Stimulated activated CD4-positive, alpha-beta T cell treated with anti-CD3 and anti-CD28 coated beads, Interleukin-4, amount 100 ng/mL, for 4 hours (primary cell): ENCODE data around the gene GSN.

Experiments
- DNase-seq, 2 experiments: peaks; one replicate each; pipeline ENCODE4 v3.0.0-alpha.2; 2020

GSN gene

GRCh38 chr9:121357011-121357410, 89.0 kb downstream of the GSN start:
- no peak for DNase-seq

DNA sequence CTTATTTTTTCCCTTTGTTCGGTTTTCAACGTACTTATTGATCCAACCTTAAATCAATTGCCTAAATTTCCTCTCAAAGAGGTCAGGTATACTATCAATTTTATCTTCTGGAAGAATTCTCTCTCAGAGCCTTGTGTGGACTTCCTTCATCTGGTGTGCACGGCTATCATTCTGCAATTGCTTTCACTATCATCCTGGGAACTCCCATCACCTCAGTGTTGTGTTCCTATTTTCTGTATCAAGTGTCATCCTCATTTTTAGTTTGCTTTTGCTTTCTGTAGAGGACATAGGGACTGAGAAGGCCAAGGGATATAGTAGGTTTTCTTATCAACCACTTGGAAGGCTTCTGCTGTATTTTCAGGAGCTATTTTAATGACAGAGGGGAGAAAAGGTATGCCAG, 90.8 kb downstream of the GSN start:
- DNase-seq = no peak

DNA sequence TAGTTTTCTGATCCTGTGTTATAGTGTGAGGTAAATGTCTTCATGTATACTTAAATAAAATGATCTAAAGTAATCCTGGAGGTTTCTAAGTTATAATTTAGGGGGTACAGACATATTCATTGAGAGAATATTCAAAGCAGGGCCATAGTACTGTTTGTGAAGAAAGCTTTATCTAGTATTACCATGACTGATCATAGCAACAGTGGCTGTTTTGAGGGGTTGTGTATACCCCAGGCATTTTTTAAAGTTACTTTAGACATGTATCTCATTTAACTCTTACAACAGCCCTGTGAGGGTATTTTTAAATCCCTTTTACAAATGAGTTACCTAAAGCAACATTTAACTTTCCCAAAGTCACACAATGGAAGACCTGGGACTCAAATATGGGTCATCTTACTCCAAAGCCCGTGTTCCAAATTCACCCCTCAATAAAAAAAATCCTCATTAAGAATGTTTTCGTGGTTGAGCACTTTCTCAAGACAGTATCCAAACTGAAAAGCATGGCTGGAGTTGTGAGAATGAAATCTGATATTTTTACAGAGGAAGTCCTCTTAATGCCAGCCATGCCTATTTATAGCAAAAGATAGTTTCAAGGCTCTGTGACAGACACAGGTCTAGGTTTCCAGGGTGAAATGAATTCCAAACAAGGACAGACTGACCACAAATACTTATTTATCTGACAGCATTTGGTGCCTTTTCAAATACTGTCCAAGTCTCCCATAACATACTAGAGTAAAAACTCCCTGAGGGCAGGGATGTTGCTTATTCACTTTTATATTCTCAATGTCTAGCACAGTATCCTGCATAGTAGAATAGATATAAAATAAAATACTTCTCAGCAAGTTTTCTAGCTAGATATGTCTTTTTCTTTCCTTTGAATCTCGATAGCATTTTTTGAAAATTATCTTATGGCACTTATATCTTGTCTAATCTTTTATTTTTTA, 91.7 kb downstream of the GSN start:
- no peak for DNase-seq

- no peak for DNase-seq
Observed at GRCh38 chr9:121360601-121361374, 92.8 kb downstream of the GSN start.

GRCh38 chr9:121362813-121363621, 95.1 kb downstream of the GSN start:
- no peak for DNase-seq

- DNase-seq = no peak
Observed at GRCh38 chr9:121363622-121363961, 95.6 kb downstream of the GSN start.

- no peak for DNase-seq
Observed at GRCh38 chr9:121364077-121364476, 96.1 kb downstream of the GSN start.

DNA sequence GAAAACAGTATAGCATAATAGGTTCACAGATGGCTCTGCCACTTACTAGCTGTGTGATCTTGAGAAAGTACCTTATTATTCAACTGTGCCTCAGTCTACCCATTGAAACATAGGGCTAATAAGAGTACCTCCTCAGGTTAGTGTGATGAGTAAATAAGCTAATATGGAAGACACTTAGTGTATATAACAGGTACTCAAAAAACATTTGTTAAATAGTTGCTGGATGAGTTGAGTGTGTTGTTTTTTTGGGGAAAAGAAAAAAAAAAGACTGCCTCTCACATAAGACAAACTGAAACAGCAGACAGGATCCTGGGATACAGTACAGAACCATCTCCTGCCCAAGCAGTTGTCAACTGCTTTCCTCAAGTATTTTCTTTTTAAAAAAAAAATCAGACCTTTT, 96.9 kb downstream of the GSN start:
- DNase-seq = no peak

- DNase-seq = no peak
Observed at GRCh38 chr9:121365564-121365963, 97.6 kb downstream of the GSN start.

DNA sequence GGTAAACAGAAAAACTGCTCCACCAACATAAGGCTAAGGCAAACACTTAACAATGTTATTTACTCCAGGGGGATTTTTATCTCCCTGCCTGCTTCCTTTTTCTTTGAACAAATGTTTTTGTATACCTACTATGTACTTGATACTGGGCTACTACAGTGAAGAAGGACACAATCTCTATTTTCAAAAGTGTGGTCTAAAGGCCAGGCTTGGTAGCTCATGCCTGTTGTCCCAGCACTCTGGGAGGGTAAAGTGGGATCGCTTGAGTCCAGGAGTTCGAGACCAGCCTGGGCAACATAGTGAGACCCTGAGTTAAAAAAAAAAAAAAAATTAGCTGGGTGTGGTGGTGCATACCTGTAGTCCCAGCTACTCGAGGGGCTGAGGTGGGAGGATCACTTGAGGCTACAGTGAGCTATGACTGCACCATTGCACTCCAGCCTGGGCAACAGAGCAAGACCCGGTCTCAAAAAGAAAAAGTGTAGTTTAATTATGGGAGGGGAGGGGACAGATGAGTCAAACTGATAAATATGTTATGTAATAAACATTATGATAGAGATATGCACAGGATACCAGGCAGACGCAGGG, 98.7 kb downstream of the GSN start:
- no peak for DNase-seq

GRCh38 chr9:121367306-121368137, 99.6 kb downstream of the GSN start:
- DNase-seq = no peak

DNA sequence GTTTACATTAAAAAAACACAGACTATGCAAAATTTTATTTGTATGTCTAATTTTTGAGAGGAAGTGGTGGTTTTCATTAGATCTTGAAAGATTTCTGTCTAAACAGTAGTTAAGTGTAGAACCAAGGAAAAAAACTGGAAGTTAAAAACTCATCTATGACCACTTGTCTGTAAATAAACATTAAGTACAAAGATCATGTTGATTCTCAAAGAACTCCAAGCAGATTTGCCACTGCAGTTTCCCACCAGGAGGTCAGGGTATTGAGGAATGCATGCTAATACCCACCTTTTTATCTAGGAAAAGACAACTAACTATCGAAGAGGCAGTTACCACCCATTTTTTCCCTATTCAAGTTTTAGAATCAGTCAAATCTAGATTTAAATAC, 100.2 kb downstream of the GSN start:
- no peak for DNase-seq

GRCh38 chr9:121368745-121369144, 100.8 kb downstream of the GSN start:
- DNase-seq = no peak

GRCh38 chr9:121369595-121370265, 101.8 kb downstream of the GSN start, which contains the start of gene STOM:
TSS of gene STOM (minus strand) at chr9:121370250. CDS start at chr9:121370187, 63 bp downstream.
- DNase-seq = peak in 1 of 2 experiments; percentile 45

DNA sequence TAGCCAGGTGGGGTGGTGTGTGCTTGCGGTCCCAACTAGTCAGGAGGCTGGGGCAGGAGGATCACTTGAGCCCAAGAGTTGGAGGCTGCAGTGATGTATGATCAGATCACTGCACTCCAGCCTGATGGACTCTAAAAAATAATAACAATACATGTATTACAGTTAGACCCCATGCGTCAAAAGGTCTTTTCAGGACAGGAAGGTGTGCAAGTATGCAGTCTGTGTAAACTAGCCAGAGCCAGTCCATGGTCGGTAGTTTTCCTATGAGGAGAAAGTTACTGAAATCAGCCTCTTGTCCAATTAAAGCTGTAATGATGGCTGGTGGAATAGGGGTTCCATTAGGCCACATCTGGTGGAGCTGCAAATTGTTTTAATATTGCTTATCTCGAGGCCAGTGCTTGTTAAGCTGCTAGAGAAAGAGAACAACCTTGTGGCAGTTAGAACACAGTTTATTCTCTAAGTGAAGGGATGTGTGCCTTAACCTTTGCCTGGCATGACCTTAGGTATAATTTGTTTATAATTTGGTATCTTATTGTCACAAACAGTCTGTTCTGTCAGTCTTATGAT, 103.6 kb downstream of the GSN start:
- no peak for DNase-seq

- no peak for DNase-seq
Observed at GRCh38 chr9:121372239-121373010, 104.5 kb downstream of the GSN start.

GRCh38 chr9:121373011-121373729, 105.2 kb downstream of the GSN start:
- DNase-seq = no peak

DNA sequence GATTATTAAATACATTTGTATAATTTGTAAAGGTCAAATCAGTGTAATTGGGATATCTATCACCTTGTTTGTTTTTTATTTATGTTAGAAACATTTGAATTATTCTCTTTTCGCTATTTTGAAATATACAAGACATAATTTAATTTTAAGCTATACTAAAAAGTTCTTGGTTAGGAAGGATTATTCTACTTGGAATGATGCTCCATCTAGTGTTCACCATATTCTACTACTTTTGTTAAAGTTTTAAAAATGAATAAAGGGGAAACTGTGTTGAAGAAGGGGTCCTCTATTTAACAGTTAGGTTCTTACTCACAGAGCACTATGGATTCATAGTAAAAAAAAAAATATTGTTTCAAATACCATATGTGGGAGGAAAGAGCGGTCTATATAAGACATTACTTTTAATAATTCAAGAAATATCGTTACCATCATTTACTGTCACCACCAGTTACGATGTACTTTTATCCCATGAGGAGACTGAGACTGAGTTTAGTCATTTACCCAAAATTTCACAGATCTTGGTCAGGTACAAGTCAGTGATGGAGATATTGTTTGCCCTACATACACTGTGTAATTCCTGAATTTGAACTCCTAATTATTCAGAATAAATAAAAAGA, 108.4 kb downstream of the GSN start:
- DNase-seq = no peak

DNA sequence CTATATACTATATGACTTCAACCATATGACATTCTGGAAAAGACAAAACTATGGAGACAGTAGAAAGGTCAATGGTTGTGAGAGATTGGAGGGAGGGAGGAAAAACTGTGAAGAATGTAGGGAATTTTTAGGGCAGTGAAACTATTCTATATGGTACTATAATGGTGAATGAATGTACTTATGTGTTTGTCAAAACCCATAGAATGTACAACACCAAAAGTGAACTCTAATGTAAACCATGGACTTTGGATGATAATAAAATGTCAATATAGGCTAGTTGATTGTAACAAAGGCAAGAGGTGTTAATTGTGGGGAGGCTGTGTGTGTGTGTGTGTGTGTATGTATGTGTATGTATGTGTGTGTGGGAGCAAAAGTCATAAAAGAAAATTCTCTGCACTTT, 112.9 kb downstream of the GSN start:
- DNase-seq = no peak
